CD4-positive, alpha-beta T cell (primary cell): ENCODE data around the gene NOXA1. TPM values are rescaled to one million over a fixed set of nuclear protein-coding genes. Genes with fewer than 3 reads are reported as not detected.

Experiments
- ATAC-seq: fragments of 200-7000 bp; cut with Tn5 transposase; one replicate; pipeline ENCODE4 v1.10.0; 2022; ENCODE audit warnings: mild to moderate bottlenecking; ENCODE audit not compliant: poor library complexity
- CTCF ChIA-PET: fragments of 350-600 bp; sonication (Branson Sonifier 250); formaldehyde crosslinking; loops from one replicate; lab custom pipeline; 2021; ENCODE audit warnings: antibody characterized with exemption, inconsistent platforms; lab: Charles Lee
- POLR2A ChIA-PET: fragments of 350-600 bp; sonication (Branson Sonifier 250); formaldehyde crosslinking; loops from one replicate; lab custom pipeline; 2021; ENCODE audit warnings: antibody characterized with exemption, inconsistent platforms; lab: Charles Lee
- DNase-seq, 14 experiments: peaks; one replicate each; pipeline ENCODE4 v3.0.0-alpha.2; 2013 to 2020; ENCODE audit warnings: mixed read lengths in 2 of 14
- H3K27ac ChIP-seq, 2 donors: one replicate each; pipeline versions ENCODE4 v1.5.1 to v1.7.0; 2013; ENCODE audit warnings: low read length in 2 of 2, low read depth in 1 of 2, mild to moderate bottlenecking in 1 of 2
- H3K27me3 ChIP-seq, 2 experiments: 1 replicate in 1 of 2; 2 replicates in 1 of 2; pipeline versions ENCODE4 v1.6.1 to v1.7.0; 2013; ENCODE audit warnings: low read length in 2 of 2, control low read depth in 1 of 2, mild to moderate bottlenecking in 1 of 2, moderate library complexity in 1 of 2; ENCODE audit not compliant: insufficient read depth in 2 of 2, control insufficient read depth in 1 of 2
- H3K36me3 ChIP-seq: one replicate; pipeline ENCODE4 v1.6.1; 2013; ENCODE audit warnings: low read length, control low read depth; ENCODE audit not compliant: insufficient read depth
- H3K4me1 ChIP-seq: one replicate; pipeline ENCODE4 v1.6.1; 2013; ENCODE audit warnings: low read length, control low read depth; ENCODE audit not compliant: insufficient read depth
- H3K4me3 ChIP-seq: one replicate; pipeline ENCODE4 v1.5.1; 2013; ENCODE audit warnings: mild to moderate bottlenecking, low read length, moderate library complexity
- H3K9me3 ChIP-seq, 2 experiments: 1 replicate in 1 of 2; 2 replicates in 1 of 2; pipeline versions ENCODE4 v1.6.1 to v1.7.0; 2013; ENCODE audit warnings: low read length in 2 of 2, mild to moderate bottlenecking in 2 of 2, control low read depth in 1 of 2, moderate library complexity in 1 of 2; ENCODE audit not compliant: control insufficient read depth in 1 of 2, insufficient read depth in 1 of 2
- H3K27ac Mint-ChIP-seq: one replicate; pipeline ENCODE4 v1.8.0; 2020; ENCODE audit warnings: mixed read lengths
- H3K27me3 Mint-ChIP-seq: one replicate; pipeline ENCODE4 v1.8.0; 2021; ENCODE audit warnings: mixed read lengths
- H3K36me3 Mint-ChIP-seq: one replicate; pipeline ENCODE4 v1.8.0; 2021; ENCODE audit warnings: low read depth, mixed read lengths
- H3K4me1 Mint-ChIP-seq: one replicate; pipeline ENCODE4 v1.8.0; 2021; ENCODE audit warnings: low read depth, mixed read lengths
- H3K4me3 Mint-ChIP-seq: one replicate; pipeline ENCODE4 v1.8.0; 2020; ENCODE audit warnings: mild to moderate bottlenecking, mixed read lengths
- H3K9me3 Mint-ChIP-seq: one replicate; pipeline ENCODE4 v1.8.0; 2020; ENCODE audit warnings: mixed read lengths
- intact Hi-C, 2 experiments: fragments of 100-400 bp; cut with DNase I in 1 of 2; cut with micrococcal nuclease in 1 of 2; formaldehyde crosslinking; loops; one replicate each; pipeline versions ENCODE4 v1.15.1 to v1.9.0; 2023 to 2025; cut with DNase I, micrococcal nuclease
- microRNA-seq: library from miRNA; unstranded; fragments of <30 nt; microRNA quantifications from one replicate; pipeline ENCODE4 v1.2.0, GENCODE V29; 2021; ENCODE audit warnings: borderline microRNAs expressed, borderline replicate concordance
- total RNA-seq, 174 experiments: library from RNA in 2 of 174; stranded (reverse) in 2 of 174; gene quantifications; one replicate each; pipeline ENCODE4 v1.2.3 and lab custom pipeline; 2021 to 2026
- TF ChIP-seq, protein P1 (sequence below): fragments of 200-600 bp; IDR thresholded peaks from one replicate; pipeline ENCODE4 v1.8.0; 2022; ENCODE audit warnings: antibody characterized with exemption, mild to moderate bottlenecking

The NOXA1 gene
- total RNA-seq, 2 experiments from 2014 or later = 6.7 to 7.7 TPM

DNA sequence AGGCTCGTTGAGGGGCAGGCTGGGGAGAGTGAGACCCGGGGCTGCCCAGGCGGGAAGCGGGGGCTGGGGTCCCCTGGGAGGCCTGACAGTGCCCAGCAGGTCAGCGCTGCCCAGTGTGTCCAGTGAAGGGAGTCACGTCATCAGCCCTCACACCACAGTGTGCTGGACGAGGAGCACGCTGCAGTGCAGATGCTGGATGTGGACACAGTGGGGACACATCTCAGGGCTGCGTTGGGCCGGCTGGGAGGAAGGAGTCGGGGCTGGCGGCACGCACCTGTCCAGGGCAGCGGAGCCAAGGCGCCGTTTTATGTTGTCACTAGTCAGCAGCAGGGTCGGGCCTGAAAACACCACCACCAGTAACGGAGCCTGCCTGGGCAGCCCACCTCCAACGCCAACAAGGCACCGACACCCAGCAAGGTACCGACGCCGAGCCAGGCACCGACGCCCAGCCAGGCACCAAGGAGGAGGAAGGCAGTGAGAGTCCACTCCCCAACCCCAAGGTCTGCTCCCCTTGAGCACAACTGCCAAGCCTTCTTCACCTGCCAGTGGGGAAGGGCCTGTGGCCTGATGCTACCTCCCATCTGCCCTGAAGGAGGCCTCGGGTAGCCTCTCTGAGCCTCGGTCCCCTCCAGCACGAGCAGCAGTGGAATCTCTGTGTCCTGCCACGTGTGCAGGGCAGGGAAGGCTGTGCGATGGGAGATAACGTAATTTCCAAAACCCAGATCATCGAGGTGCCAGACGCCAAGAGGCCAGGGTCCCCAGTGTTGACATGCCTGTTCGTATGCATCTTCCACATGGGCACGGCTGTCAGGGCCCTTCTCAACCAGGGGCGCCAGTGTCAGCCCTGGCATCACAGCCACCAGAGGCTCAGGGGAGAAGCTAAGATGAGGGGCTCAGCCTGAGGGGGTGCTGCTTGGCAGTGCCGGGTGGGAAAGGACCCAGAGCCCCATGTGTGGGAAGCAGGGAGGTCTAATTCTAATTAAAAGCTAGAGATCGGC is 57.8 kb downstream of the NOXA1 start:
- no peaks in the 10 kb centered on the region for H3K27me3 ChIP-seq
- intact Hi-C loops = no loop called here
- H3K4me1 ChIP-seq = no peaks in the 10 kb centered on the region
- H3K4me3 ChIP-seq = no peak overlapping the region
- Mint-ChIP-seq H3K27me3 (no peaks in the 10 kb centered on the region), H3K4me3 (no peak overlapping the region), H3K4me1 (peaks cover 6% of the 10 kb centered on the region), H3K9me3 (peaks cover 3% of the 10 kb centered on the region), H3K27ac (no peak overlapping the region), H3K36me3 (no peaks in the 10 kb centered on the region)
- H3K36me3 ChIP-seq = no peaks in the 10 kb centered on the region
- ChIA-PET POLR2A (interaction anchor here (0.6 to 1.2 kb wide), 3 partner anchors 10 to 22 kb away, joined by 3 to 4 read pairs (median 3); partner anchors contain the start of gene NSMF), CTCF (no interaction called here)
- DNase-seq (peak in 1 of 14 experiments; percentile 8), ATAC-seq (no peak)
- H3K9me3 ChIP-seq = peaks cover 1 to 6% of the 10 kb centered on the region in 2 experiments
- H3K27ac ChIP-seq = no peak overlapping the region
- TF ChIP-seq, protein P1, sequence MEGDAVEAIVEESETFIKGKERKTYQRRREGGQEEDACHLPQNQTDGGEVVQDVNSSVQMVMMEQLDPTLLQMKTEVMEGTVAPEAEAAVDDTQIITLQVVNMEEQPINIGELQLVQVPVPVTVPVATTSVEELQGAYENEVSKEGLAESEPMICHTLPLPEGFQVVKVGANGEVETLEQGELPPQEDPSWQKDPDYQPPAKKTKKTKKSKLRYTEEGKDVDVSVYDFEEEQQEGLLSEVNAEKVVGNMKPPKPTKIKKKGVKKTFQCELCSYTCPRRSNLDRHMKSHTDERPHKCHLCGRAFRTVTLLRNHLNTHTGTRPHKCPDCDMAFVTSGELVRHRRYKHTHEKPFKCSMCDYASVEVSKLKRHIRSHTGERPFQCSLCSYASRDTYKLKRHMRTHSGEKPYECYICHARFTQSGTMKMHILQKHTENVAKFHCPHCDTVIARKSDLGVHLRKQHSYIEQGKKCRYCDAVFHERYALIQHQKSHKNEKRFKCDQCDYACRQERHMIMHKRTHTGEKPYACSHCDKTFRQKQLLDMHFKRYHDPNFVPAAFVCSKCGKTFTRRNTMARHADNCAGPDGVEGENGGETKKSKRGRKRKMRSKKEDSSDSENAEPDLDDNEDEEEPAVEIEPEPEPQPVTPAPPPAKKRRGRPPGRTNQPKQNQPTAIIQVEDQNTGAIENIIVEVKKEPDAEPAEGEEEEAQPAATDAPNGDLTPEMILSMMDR = no peak

DNA sequence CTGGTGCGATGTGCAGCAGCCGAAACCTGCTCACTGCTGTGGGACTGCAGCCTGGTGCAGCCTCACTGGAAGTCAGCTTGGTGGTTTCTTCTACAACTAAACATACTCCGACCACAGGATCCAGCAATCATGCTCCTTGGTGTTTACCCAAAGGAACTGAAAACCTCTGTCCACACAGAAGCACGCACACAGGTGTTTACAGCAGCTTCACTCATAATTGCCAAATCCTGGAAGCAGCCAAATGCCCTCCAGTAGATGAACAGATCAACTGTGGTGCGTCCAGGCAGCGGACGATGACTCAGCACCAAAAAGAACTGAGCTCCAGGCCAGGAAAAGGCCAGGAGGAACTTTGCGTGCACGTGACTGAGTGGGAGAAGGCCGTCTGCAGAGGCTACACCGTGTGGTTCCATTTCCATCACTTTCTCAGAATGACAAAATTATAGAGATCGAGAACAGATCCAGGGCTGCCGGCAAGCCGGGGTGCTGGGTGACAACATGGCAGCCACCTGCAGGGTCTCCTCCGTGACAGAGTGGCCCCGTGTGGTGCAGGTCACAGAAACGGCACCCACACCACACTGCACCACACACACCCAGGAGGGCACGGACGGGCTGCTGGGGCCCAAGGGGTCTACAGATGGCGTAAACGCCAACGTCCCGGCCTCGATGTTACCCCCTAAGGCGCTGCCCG is 59.0 kb downstream of the NOXA1 start:
- ATAC-seq (peak; percentile 29), DNase-seq (peak in 2 of 14 experiments; percentile 42 to 43)
- H3K27me3 ChIP-seq = no peaks in the 10 kb centered on the region
- POLR2A ChIA-PET = interaction anchor here (0.6 to 1.2 kb wide), 3 partner anchors 11 to 23 kb away, joined by 3 to 4 read pairs (median 3); partner anchors contain the start of gene NSMF
- no peak overlapping the region for H3K27ac Mint-ChIP-seq
- peaks cover 6% of the 10 kb centered on the region for H3K4me1 Mint-ChIP-seq
- no peaks in the 10 kb centered on the region for H3K4me1 ChIP-seq
- H3K36me3 ChIP-seq = no peaks in the 10 kb centered on the region
- H3K4me3 ChIP-seq = no peak overlapping the region
- H3K27me3 Mint-ChIP-seq = no peaks in the 10 kb centered on the region
- H3K36me3 Mint-ChIP-seq = no peaks in the 10 kb centered on the region
- H3K9me3 ChIP-seq = no peaks in the 10 kb centered on the region
- H3K27ac ChIP-seq = no peak overlapping the region
- H3K9me3 Mint-ChIP-seq = no peaks in the 10 kb centered on the region
- TF ChIP-seq, protein P1 = no peak
- CTCF ChIA-PET = no interaction called here
- H3K4me3 Mint-ChIP-seq = no peak overlapping the region
- intact Hi-C loops = no loop called here

Small RNAs within 50 kb of the gene (microRNA-seq; reads per million reads assigned to microRNA genes)
- gene MIR7114 = not detected

Other genes with a start within 250 kb of the NOXA1 start
- 100 to 1,000 TPM; 144 to 149 TPM for gene ANAPC2, start 234.8 kb upstream of the NOXA1 start, total RNA-seq
- 10 to 100 TPM; 30.1 to 30.5 TPM for gene SSNA1, start 234.7 kb upstream of the NOXA1 start, total RNA-seq
- 1 to 10 TPM; 6.1 to 8.6 TPM for gene TPRN, start 222.7 kb upstream of the NOXA1 start, total RNA-seq
- 10 to 100 TPM; 18.2 to 18.7 TPM for gene TMEM203, start 217.7 kb upstream of the NOXA1 start, total RNA-seq
- gene NDOR1, start 217.7 kb upstream of the NOXA1 start, total RNA-seq = 10 to 100 TPM; 22.8 to 25.3 TPM
- gene RNF208, start 201.2 kb upstream of the NOXA1 start, total RNA-seq = under 1 TPM; 0.66 to 0.67 TPM
- under 1 TPM; 0.33 to 0.42 TPM for gene CYSRT1, start 198.2 kb upstream of the NOXA1 start, total RNA-seq
- gene RNF224, start 195.9 kb upstream of the NOXA1 start, total RNA-seq = under 1 TPM in 1 of 2 experiments, not detected in 1; 0.14 TPM
- gene SLC34A3, start 192.5 kb upstream of the NOXA1 start, total RNA-seq = not detected
- 10 to 100 TPM; 93.8 to 98.2 TPM for gene TUBB4B, start 182.1 kb upstream of the NOXA1 start, total RNA-seq
- not detected for gene STPG3, start 172.1 kb upstream of the NOXA1 start, total RNA-seq
- gene NELFB, start 168.1 kb upstream of the NOXA1 start, total RNA-seq = 10 to 100 TPM; 20.7 to 21.2 TPM
- gene TOR4A, start 145.7 kb upstream of the NOXA1 start, total RNA-seq = under 1 TPM; 0.67 to 0.80 TPM
- 1 to 10 TPM in 1 of 2 experiments, under 1 TPM in 1; 0.96 to 1.4 TPM for gene NRARP, start 121.1 kb upstream of the NOXA1 start, total RNA-seq
- 10 to 100 TPM; 14.9 to 16.9 TPM for gene EXD3, start 231 bp upstream of the NOXA1 start, total RNA-seq
- gene ENTPD8, start 18.0 kb downstream of the NOXA1 start, total RNA-seq = not detected
- gene NSMF, start 35.9 kb downstream of the NOXA1 start, total RNA-seq = 100 to 1,000 TPM; 104 to 109 TPM
- gene PNPLA7, start 127.0 kb downstream of the NOXA1 start, total RNA-seq = 1 to 10 TPM; 7.8 to 8.4 TPM
- 10 to 100 TPM; 49.3 to 52.5 TPM for gene MRPL41, start 128.5 kb downstream of the NOXA1 start, total RNA-seq
- gene DPH7, start 155.5 kb downstream of the NOXA1 start, total RNA-seq = 10 to 100 TPM; 36.4 to 36.8 TPM
- 10 to 100 TPM in 1 of 2 experiments, 1 to 10 TPM in 1; 8.6 to 11.3 TPM for gene ZMYND19, start 167.1 kb downstream of the NOXA1 start, total RNA-seq
- gene ARRDC1, start 182.3 kb downstream of the NOXA1 start, total RNA-seq = 10 to 100 TPM; 45.5 to 50.7 TPM
- gene EHMT1, start 195.6 kb downstream of the NOXA1 start, total RNA-seq = 10 to 100 TPM; 80.6 to 87.8 TPM